AG10803 (cell line): ENCODE results near the gene EEFSEC.

Experiments
- DNase-seq: peaks from one replicate; pipeline ENCODE4 v3.0.0; 2010; ENCODE audit warnings: low read depth
- H3K4me3 ChIP-seq: 2 replicates; pipeline ENCODE4 v1.5.1; 2011; ENCODE audit warnings: mild to moderate bottlenecking, low read length, control low read depth
- TF ChIP-seq, protein P1 (sequence below): conservative IDR thresholded peaks from 2 replicates; pipeline ENCODE4 v1.5.1; 2011; ENCODE audit warnings: mild to moderate bottlenecking, low read length, control low read depth, inconsistent platforms

Gene EEFSEC

GRCh38 chr3:128273109-128273840 is 120.0 kb downstream of the EEFSEC start:
- TF ChIP-seq, protein P1, sequence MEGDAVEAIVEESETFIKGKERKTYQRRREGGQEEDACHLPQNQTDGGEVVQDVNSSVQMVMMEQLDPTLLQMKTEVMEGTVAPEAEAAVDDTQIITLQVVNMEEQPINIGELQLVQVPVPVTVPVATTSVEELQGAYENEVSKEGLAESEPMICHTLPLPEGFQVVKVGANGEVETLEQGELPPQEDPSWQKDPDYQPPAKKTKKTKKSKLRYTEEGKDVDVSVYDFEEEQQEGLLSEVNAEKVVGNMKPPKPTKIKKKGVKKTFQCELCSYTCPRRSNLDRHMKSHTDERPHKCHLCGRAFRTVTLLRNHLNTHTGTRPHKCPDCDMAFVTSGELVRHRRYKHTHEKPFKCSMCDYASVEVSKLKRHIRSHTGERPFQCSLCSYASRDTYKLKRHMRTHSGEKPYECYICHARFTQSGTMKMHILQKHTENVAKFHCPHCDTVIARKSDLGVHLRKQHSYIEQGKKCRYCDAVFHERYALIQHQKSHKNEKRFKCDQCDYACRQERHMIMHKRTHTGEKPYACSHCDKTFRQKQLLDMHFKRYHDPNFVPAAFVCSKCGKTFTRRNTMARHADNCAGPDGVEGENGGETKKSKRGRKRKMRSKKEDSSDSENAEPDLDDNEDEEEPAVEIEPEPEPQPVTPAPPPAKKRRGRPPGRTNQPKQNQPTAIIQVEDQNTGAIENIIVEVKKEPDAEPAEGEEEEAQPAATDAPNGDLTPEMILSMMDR, result no peak
- H3K4me3 ChIP-seq, result no peak overlapping the region
- no peak for DNase-seq

GRCh38 chr3:128273841-128274573 is 120.7 kb downstream of the EEFSEC start:
- TF ChIP-seq, protein P1, result no peak

GRCh38 chr3:128274837-128275236 is 121.6 kb downstream of the EEFSEC start:
- DNase-seq, result peak; percentile 68
- TF ChIP-seq, protein P1, result no peak

More at GRCh38 chr3:128273841-128274573, 120.7 kb downstream of the EEFSEC start:
- no peak for DNase-seq
- H3K4me3 ChIP-seq, result no peak overlapping the region

DNA sequence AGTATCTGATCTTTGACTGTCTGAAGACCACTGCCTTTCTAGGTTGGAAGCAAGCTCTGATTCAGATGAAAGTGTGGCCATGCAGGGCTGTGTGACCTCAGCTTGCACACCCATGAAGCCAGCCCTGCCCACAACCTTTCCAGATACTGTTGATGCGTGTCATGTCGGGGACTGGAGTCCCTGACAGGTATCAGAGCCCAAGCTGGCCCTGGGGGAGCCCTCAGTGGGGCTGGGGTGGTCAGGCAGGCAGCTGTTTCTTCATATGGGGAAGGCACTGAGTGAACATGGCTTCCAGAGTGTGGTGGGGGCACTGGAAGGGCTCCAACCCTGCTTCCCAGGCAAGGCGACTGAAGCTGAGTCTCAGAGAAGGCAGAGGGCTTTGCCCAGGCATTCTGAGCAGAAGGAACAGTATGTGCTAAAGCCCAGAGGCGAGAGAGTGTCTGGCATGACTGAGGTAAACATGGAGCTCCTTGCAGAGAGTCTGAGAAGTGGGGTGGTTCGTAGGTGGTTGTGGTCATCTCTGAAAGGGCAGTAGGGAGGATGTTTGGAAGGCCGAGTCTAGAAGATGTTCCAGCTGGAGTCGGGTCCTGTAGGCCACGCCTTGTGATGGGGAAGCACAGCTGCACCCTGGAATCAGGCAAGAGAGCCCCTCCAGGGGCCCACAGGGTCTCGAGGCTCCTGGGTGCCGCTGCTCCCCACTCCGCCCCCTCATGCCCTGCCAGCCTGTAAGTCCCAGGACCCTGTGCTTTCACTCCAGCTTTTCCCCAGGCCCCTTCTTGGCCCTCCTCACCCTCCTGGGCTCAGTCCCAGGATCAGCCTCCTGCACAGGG is 122.2 kb downstream of the EEFSEC start:
- TF ChIP-seq, protein P1, result no peak
- DNase-seq, result no peak
- no peak overlapping the region for H3K4me3 ChIP-seq

More at GRCh38 chr3:128274837-128275236, 121.6 kb downstream of the EEFSEC start:
- H3K4me3 ChIP-seq, result no peak overlapping the region

DNA sequence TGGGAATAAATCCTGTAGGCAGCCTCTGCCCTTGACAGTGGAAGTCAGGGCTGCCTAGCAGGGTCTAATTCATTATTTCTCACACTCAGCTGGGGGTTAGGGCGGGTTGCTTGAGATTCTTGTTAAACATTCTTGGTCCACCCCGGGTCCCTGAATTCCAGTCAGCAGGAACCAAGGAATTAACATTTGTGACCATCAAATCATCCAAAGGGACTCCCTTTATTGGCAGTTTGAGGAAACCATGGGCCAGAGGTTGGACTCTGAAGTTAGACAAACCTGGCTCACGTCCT is 122.8 kb downstream of the EEFSEC start:
- H3K4me3 ChIP-seq, result no peak overlapping the region
- TF ChIP-seq, protein P1, result no peak
- no peak for DNase-seq

DNA sequence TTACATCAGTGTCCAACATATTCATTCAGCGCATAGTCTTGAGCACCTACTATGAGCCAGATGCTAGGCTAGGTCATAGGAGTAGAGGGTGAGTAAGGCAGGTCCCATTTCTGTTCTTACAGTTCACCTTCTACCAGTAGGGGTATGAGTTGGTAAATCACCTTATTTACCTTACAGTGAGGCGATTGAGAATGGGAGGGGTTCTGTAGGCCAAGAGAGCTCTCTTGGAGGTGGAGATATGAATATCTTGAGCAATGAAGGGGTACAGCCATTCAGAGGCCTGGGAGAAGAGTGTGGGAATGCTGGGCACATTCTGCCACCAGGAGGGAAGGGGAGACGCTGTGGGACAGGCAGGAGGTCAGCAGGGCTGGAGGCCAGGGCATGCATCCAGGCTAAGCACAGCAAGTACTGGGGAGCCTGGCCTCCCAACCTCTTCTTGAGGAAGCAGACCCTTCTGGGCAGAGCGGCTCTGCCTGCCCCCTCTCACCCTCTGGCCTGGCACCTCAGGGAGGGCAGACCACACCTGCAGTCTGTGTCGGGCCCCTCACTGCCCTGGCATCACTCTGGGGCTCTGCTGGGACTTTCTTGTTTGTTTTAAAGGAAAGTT is 123.4 kb downstream of the EEFSEC start:
- no peak for DNase-seq
- H3K4me3 ChIP-seq, result no peak overlapping the region
- TF ChIP-seq, protein P1, result no peak
